VCaP (cell line): ENCODE results near the gene PCSK6.
"Not testable (repeated sequence)": the region's sequence is repeated elsewhere in the genome, so short reads cannot be mapped to it uniquely, and the experiment has no call there.

Experiments
- H3K27ac ChIP-seq: fragments of 450-650 bp; 2 replicates; pipeline ENCODE4 v1.5.1; 2017
- TF ChIP-seq, protein P1 (sequence below): fragments of 450-650 bp; conservative IDR thresholded peaks from 2 replicates; pipeline ENCODE4 v1.5.1; 2017; ENCODE audit warnings: mild to moderate bottlenecking, moderate library complexity

The PCSK6 gene

DNA sequence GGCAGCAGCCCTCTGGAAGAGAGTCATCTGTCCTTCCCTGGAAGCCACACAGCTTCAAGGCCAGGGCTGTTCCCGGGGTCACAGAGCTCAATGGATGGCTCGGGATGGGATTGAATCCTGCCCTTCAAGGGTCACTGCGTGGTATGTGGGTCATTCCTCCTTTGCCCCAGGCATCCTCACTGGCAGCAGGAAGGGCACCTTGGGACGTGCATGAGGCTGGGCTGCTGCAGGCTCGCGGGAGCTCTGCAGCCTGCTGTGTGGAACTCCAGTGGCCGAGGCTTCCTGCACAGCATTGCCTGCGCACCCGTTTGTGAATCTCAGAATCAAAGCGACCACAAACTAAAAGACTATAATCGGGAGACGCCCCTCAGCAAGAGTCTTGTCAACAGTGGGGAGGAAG, 60.7 kb downstream of the PCSK6 start:
- no peak overlapping the region for H3K27ac ChIP-seq
- TF ChIP-seq, protein P1, sequence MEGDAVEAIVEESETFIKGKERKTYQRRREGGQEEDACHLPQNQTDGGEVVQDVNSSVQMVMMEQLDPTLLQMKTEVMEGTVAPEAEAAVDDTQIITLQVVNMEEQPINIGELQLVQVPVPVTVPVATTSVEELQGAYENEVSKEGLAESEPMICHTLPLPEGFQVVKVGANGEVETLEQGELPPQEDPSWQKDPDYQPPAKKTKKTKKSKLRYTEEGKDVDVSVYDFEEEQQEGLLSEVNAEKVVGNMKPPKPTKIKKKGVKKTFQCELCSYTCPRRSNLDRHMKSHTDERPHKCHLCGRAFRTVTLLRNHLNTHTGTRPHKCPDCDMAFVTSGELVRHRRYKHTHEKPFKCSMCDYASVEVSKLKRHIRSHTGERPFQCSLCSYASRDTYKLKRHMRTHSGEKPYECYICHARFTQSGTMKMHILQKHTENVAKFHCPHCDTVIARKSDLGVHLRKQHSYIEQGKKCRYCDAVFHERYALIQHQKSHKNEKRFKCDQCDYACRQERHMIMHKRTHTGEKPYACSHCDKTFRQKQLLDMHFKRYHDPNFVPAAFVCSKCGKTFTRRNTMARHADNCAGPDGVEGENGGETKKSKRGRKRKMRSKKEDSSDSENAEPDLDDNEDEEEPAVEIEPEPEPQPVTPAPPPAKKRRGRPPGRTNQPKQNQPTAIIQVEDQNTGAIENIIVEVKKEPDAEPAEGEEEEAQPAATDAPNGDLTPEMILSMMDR: no peak

- no peak overlapping the region for H3K27ac ChIP-seq
- TF ChIP-seq, protein P1: no peak
Measured at GRCh38 chr15:101427606-101428487, 61.7 kb downstream of the PCSK6 start.

DNA sequence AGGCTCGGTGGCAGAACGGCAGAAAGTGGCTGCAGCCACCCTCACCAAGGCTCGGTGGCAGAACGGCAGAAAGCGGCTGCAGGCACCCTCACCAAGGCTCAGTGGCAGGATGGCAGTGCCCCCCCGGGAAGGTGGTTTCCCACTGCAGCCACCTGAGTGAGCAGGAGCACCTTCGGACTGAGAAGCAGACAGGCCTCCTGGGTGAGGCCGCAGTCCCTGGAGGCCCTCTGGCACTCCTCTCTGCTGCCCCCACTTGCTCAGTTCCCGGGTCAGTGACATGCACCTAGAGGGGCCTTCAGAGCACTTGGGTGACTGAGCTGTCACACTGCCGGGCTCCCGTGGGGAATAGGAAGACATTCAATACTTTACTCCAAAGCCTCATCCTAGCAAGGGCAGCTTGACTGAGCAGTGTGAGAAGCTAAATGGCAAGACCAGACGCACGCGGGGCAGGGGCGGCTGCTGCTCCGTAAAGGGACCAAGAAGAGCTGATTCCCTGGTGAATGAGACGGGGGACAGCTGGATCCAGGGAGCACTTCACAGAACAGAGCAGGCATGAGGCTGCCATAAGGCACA, 62.7 kb downstream of the PCSK6 start:
- TF ChIP-seq, protein P1: no peak
- no peak overlapping the region for H3K27ac ChIP-seq

- no peak overlapping the region for H3K27ac ChIP-seq
- TF ChIP-seq, protein P1: no peak
Measured at GRCh38 chr15:101425787-101426365, 63.6 kb downstream of the PCSK6 start.

GRCh38 chr15:101424984-101425383, 64.5 kb downstream of the PCSK6 start:
- TF ChIP-seq, protein P1: no peak

DNA sequence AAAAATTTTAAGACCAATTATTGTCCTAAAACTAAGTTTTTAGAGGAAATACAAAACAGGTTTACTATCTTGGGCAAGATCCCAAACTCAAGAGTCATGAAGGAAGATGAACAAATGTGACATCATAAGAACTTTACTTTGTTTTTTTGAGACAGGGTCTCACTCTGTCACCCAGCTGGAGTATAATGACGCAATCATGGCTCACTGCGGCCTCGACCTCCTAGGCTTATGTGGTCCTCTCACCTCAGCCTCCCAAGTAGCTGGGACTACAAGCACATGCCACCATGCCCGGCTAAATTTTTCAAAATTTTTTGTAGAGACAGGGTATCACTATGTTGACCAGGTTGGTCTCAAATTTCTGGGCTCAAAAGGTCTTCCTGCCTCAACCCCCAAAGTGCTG, 69.3 kb downstream of the PCSK6 start:
- TF ChIP-seq, protein P1: no peak
- H3K27ac ChIP-seq: no peak overlapping the region

More at GRCh38 chr15:101424984-101425383, 64.5 kb downstream of the PCSK6 start:
- H3K27ac ChIP-seq: no peak overlapping the region

- H3K27ac ChIP-seq: not testable (repeated sequence)
Measured at GRCh38 chr15:101416475-101416874, 73.0 kb downstream of the PCSK6 start.
